ENCODE data around the gene CERS5. TPM values are rescaled to one million over a fixed set of nuclear protein-coding genes. Genes with fewer than 3 reads are reported as not detected.

CERS5 gene
- polyA plus RNA-seq, 4 donors: 67.7 to 86.7 (median 78.3) TPM

DNA sequence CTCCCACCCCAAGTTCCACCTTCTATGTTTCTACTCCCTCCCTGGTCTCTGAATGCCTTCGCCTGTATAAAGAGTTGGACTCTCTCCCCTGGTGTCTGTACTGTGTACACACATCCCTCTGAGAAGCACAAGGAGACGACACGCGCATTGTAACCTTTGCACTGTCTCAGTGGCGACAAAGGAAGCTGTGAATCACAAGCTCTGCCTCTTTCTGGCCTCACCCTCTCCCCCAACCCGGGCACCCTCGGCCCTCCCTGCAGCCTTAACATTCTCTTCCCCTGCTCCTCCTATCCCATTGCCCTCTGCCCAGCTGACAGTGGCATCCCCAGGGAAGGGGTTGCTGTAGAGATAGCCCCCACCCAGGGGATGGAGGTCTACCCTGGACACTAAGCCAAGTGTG lies 84.5 kb downstream of the CERS5 start:
- DNase-seq (ENCODE audit: low read depth in 4 of 4, low spot score in 2 of 4): no peak

DNA sequence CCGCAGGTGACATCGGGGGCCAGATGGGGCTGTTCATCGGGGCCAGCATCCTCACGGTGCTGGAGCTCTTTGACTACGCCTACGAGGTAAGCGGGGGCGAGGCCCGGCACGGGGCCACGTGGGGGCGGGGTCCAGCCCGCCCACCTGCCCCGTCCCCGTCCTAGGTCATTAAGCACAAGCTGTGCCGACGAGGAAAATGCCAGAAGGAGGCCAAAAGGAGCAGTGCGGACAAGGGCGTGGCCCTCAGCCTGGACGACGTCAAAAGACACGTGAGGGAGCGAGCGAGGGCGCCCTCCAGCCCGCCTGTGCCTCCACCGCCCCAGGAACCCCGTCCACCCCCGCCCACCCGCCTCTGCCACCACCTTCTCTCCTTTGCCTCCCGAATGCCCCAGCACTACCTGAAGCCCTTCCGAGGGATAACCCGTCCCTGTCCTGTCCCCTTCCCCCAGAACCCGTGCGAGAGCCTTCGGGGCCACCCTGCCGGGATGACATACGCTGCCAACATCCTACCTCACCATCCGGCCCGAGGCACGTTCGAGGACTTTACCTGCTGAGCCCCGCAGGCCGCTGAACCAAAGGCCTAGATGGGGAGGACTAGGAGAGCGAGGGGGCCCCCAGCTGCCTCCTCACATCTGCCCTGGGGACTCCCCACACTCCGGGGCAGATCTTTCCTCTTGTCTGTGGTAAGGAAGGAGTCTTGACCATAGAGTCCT lies 85.9 kb downstream of the CERS5 start:
- no peak for DNase-seq (ENCODE audit: low read depth in 4 of 4, low spot score in 2 of 4)

DNA sequence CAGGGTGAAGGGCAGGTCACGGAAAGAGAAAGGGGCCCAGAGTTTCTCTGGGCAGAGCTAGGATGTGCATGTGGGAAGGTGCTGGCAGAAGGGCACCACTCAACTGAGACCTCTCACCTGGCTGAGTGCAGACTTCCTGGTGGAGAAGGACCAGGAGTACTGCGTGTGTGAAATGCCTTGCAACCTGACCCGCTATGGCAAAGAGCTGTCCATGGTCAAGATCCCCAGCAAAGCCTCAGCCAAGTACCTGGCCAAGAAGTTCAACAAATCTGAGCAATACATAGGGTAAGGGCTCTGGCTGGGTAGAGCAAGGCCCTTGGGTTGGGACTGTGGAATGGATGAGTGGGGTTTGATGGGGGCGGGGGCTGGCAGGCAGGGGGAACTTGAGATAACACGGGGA lies 87.4 kb downstream of the CERS5 start:
- DNase-seq (ENCODE audit: low read depth in 4 of 4, low spot score in 2 of 4): no peak

Other genes starting within 250 kb of the CERS5 start
- 100 to 1,000 TPM; 112 to 216 (median 113) TPM for gene AQP2, start 216.6 kb downstream of the CERS5 start, polyA plus RNA-seq (ENCODE audit: insufficient read length in 4 of 4)
- 1 to 10 TPM; 2.2 to 3.2 (median 2.6) TPM for gene AQP5, start 205.5 kb downstream of the CERS5 start, polyA plus RNA-seq (ENCODE audit: insufficient read length in 4 of 4)
- 10 to 100 TPM; 13.5 to 23.7 (median 20.8) TPM for gene AQP6, start 194.4 kb downstream of the CERS5 start, polyA plus RNA-seq (ENCODE audit: insufficient read length in 4 of 4)
- gene RACGAP1, start 141.9 kb downstream of the CERS5 start, polyA plus RNA-seq (ENCODE audit: insufficient read length in 4 of 4): 10 to 100 TPM; 44.5 to 53.4 (median 47.8) TPM
- gene ASIC1, start 109.8 kb downstream of the CERS5 start, polyA plus RNA-seq (ENCODE audit: insufficient read length in 4 of 4): 1 to 10 TPM; 3.3 to 6.0 (median 5.5) TPM
- 100 to 1,000 TPM; 161 to 206 (median 185) TPM for gene SMARCD1, start 82.0 kb downstream of the CERS5 start, polyA plus RNA-seq (ENCODE audit: insufficient read length in 4 of 4)
- 10 to 100 TPM; 47.0 to 70.4 (median 67.1) TPM for gene GPD1, start 63.4 kb downstream of the CERS5 start, polyA plus RNA-seq (ENCODE audit: insufficient read length in 4 of 4)
- 10 to 100 TPM; 50.0 to 62.2 (median 53.7) TPM for gene COX14, start 55.1 kb downstream of the CERS5 start, polyA plus RNA-seq (ENCODE audit: insufficient read length in 4 of 4)
- gene LIMA1, start 116.2 kb upstream of the CERS5 start, polyA plus RNA-seq (ENCODE audit: insufficient read length in 4 of 4): 100 to 1,000 TPM in 1 of 4 donors, 10 to 100 TPM in 3; 82.6 to 102 (median 83.0) TPM
- under 1 TPM; 0.08 to 0.93 (median 0.23) TPM for gene FAM186A, start 229.2 kb upstream of the CERS5 start, polyA plus RNA-seq (ENCODE audit: insufficient read length in 4 of 4)
- 10 to 100 TPM; 34.2 to 49.8 (median 41.6) TPM for gene LARP4, start 233.5 kb upstream of the CERS5 start, polyA plus RNA-seq (ENCODE audit: insufficient read length in 4 of 4)